Measurements from ENCODE around the gene CCSAP. TPM values are rescaled to one million over a fixed set of nuclear protein-coding genes. Genes with fewer than 3 reads are reported as not detected.

The CCSAP gene
- total RNA-seq, 1 experiment from 2014 or later = 8.5 TPM

DNA sequence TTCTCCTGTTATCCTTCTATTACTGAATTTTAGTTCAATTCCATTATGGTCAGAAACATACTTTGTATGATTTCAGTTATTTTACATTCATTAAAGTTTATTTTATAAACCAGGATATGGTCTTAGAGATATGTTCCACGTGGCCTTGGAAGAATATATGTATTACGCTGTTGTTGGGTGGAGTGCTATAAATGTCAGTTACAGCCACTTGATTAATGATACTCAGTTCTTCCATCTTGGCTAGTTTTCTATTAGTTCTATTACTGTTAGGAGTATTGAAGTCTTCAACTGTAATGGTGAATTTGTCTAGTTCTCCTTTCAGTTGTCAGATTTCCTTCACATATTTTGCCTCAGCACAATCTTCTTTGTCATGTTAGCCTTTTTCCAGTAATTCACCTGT is 26.7 kb downstream of the CCSAP start:
- Histone ChIP-seq H4K20me1 (ENCODE audit: control insufficient read depth, insufficient read depth, insufficient read length) (no peaks in the 10 kb centered on the region), H3K4me2 (ENCODE audit: insufficient read depth, insufficient read length, low read length) (no peak overlapping the region), H2BK20ac (ENCODE audit: low read depth, low read length, poor library complexity, severe bottlenecking) (no peak overlapping the region), H2BK5ac (ENCODE audit: insufficient read length, low read length) (no peak overlapping the region), H3K4me1 (ENCODE audit: insufficient read depth, low read length) (no peaks in the 10 kb centered on the region), H3K9me3 (ENCODE audit: control insufficient read depth, low read depth, low read length) (no peaks in the 10 kb centered on the region), H4K91ac (ENCODE audit: insufficient read length, low read depth, low read length) (no peak overlapping the region), H3K27ac (ENCODE audit: insufficient read length, low read depth, low read length) (no peak overlapping the region), H2BK120ac (ENCODE audit: low read depth, low read length, poor library complexity, severe bottlenecking) (no peak overlapping the region), H2AK5ac (ENCODE audit: insufficient read length, low read length) (no peak overlapping the region), H3K23me2 (ENCODE audit: insufficient read length, low read depth, low read length, poor library complexity, severe bottlenecking) (no peaks in the 10 kb centered on the region), H3K79me1 (ENCODE audit: insufficient read depth, low read depth, low read length, poor library complexity, severe bottlenecking) (no peaks in the 10 kb centered on the region), H3T11ph (ENCODE audit: low read length) (no peak overlapping the region), H3K9ac (ENCODE audit: extremely low read depth, insufficient read length, low read length) (no peak overlapping the region), H3K56ac (ENCODE audit: insufficient read length, low read depth, low read length) (no peak overlapping the region), H3K27me3 (ENCODE audit: insufficient read depth, low read length) (no peaks in the 10 kb centered on the region), H3K14ac (ENCODE audit: insufficient read depth, low read length) (no peak overlapping the region), H3K4ac (ENCODE audit: low read depth, low read length) (no peak overlapping the region), H3K79me2 (ENCODE audit: insufficient read depth, low read length) (no peaks in the 10 kb centered on the region; the same call in 1 of the 2 replicates), H2BK15ac (ENCODE audit: low read depth, low read length) (no peak overlapping the region), H2BK12ac (ENCODE audit: insufficient read length, low read depth, low read length) (no peak overlapping the region), H3K23ac (ENCODE audit: insufficient read length, low read depth, low read length) (no peak overlapping the region), H4K8ac (replicated peaks; ENCODE audit: insufficient read length, low read depth, low read length) (no peak overlapping the region), H4K5ac (ENCODE audit: insufficient read length, low read depth, low read length) (no peak overlapping the region), H2AFZ (ENCODE audit: low read length) (no peak overlapping the region), H3K18ac (ENCODE audit: insufficient read length, low read depth, low read length) (no peak overlapping the region)
- no peak for DNase-seq
- no peaks in the 10 kb centered on the region for H3K9me3 Mint-ChIP-seq
- no peaks in the 10 kb centered on the region for H3K4me1 Mint-ChIP-seq
- no peaks in the 10 kb centered on the region for H3K27me3 Mint-ChIP-seq (ENCODE audit: low read depth)
- TF ChIP-seq, protein P1, sequence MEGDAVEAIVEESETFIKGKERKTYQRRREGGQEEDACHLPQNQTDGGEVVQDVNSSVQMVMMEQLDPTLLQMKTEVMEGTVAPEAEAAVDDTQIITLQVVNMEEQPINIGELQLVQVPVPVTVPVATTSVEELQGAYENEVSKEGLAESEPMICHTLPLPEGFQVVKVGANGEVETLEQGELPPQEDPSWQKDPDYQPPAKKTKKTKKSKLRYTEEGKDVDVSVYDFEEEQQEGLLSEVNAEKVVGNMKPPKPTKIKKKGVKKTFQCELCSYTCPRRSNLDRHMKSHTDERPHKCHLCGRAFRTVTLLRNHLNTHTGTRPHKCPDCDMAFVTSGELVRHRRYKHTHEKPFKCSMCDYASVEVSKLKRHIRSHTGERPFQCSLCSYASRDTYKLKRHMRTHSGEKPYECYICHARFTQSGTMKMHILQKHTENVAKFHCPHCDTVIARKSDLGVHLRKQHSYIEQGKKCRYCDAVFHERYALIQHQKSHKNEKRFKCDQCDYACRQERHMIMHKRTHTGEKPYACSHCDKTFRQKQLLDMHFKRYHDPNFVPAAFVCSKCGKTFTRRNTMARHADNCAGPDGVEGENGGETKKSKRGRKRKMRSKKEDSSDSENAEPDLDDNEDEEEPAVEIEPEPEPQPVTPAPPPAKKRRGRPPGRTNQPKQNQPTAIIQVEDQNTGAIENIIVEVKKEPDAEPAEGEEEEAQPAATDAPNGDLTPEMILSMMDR (conservative IDR thresholded peaks at IDR 0.05) = no peak
- no peak overlapping the region for H3K27ac Mint-ChIP-seq
- peaks cover 0 to 7% (median 3%) of the 10 kb centered on the region in 3 experiments; a peak in 3 of 7 replicates for H3K36me3 Mint-ChIP-seq (ENCODE audit: insufficient read depth in 1 of 3, low read depth in 3 of 3)
- no peak overlapping the region for H3K4me3 Mint-ChIP-seq
- WGBS (ENCODE audit: extremely low coverage, insufficient read length, low lambda C conversion rate) = no CpG with 5 or more reads among the region's 2 CpGs
